HG03432 (cell line): ENCODE results near the gene LARGE2.

Experiments used
- ATAC-seq: cut with Tn5 transposase; IDR thresholded peaks from one replicate; pipeline ENCODE4 v1.9.1; 2021; ENCODE audit warnings: mild to moderate bottlenecking, moderate library complexity; ENCODE audit not compliant: unreplicated experiment

Gene LARGE2

GRCh38 chr11:45913942-45914635 is 8.4 kb upstream of the LARGE2 start:
- no peak for ATAC-seq

GRCh38 chr11:45915446-45915845 is 7.0 kb upstream of the LARGE2 start:
- ATAC-seq, result no peak

GRCh38 chr11:45917286-45917622 is 5.2 kb upstream of the LARGE2 start:
- peak; percentile 1 for ATAC-seq

GRCh38 chr11:45917623-45918330 is 4.7 kb upstream of the LARGE2 start, which contains the start of gene PEX16:
TSS of gene PEX16 (minus strand) at chr11:45917877. CDS start at chr11:45917811, 66 bp downstream.
- peak; percentile 90 for ATAC-seq

GRCh38 chr11:45918331-45918941 is 4.0 kb upstream of the LARGE2 start:
- ATAC-seq, result peak; percentile 47

- no peak for ATAC-seq
These were observed 3.3 kb upstream of the LARGE2 start for GRCh38 chr11:45918962-45919675.

- ATAC-seq, result no peak
These were observed 2.5 kb upstream of the LARGE2 start for GRCh38 chr11:45919806-45920530.

GRCh38 chr11:45920531-45921477 is 1.7 kb upstream of the LARGE2 start:
- no peak for ATAC-seq

- ATAC-seq, result no peak
These were observed 663 bp upstream of the LARGE2 start for GRCh38 chr11:45921561-45922424.

GRCh38 chr11:45924036-45924915 is 1.8 kb downstream of the LARGE2 start:
- no peak for ATAC-seq

GRCh38 chr11:45924927-45925326 is 2.5 kb downstream of the LARGE2 start:
- ATAC-seq, result no peak

GRCh38 chr11:45925550-45925949 is 3.1 kb downstream of the LARGE2 start:
- no peak for ATAC-seq

- no peak for ATAC-seq
These were observed 3.5 kb downstream of the LARGE2 start for GRCh38 chr11:45926001-45926401.

- no peak for ATAC-seq
These were observed 4.3 kb downstream of the LARGE2 start for GRCh38 chr11:45926536-45927331.

- ATAC-seq, result no peak
These were observed 4.9 kb downstream of the LARGE2 start for GRCh38 chr11:45927332-45927683.

- ATAC-seq, result no peak
These were observed 5.4 kb downstream of the LARGE2 start for GRCh38 chr11:45927684-45928413.
